ENCODE results near the gene OLFM2.

OLFM2 gene

DNA sequence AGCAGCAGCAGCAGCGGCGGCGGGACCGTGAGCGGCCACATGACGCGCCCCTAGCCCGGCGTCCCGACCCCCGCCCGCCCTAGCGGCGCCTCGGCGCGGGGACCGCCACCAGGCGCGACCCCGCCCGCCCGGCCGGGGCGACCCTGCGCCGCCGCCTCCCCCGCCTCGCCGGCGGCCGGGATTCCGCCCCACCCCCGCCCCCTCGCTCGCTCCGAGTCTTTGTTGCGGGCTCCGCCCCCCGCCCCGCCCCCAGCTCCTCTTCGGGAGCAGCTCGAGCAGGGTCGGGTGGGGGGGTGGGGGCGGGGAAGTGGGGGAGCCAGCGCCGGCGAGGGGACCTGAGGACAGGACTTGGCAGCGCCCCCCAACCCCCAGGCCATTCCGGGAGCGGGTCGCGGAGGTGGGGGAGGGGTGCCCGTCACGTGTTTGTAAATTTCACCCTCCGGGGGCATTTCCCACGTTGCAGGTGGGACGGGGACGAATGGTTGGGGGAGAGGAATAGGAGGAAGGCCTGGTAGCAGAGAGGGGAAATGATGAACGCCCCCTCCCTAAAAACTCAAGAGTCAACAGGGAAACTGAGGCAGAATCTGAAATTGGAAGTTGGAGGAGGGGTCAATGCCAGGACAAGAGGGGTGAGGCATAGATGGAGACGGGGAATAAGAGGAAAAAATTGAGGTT lies at the start of gene OLFM2:
Gene OLFM2 (minus strand): TSS at position 190 of the 675 bp plus-strand sequence. CDS start 149 bp downstream, at position 41.
- no peaks in the 10 kb centered on the region for H3K9me3 ChIP-seq (ENCODE audit: control insufficient read depth, insufficient read depth, low read length)
- peaks cover 5% of the 10 kb centered on the region; the same call in 1 of the 2 replicates for H3K4me1 ChIP-seq (ENCODE audit: insufficient read depth, low read length)
- H3K9ac ChIP-seq (ENCODE audit: low read depth, low read length) = peak within 1 kb of the TSS; percentile 84
- H3K36me3 ChIP-seq (ENCODE audit: insufficient read depth, low read length) = no peaks in the 10 kb centered on the region

DNA sequence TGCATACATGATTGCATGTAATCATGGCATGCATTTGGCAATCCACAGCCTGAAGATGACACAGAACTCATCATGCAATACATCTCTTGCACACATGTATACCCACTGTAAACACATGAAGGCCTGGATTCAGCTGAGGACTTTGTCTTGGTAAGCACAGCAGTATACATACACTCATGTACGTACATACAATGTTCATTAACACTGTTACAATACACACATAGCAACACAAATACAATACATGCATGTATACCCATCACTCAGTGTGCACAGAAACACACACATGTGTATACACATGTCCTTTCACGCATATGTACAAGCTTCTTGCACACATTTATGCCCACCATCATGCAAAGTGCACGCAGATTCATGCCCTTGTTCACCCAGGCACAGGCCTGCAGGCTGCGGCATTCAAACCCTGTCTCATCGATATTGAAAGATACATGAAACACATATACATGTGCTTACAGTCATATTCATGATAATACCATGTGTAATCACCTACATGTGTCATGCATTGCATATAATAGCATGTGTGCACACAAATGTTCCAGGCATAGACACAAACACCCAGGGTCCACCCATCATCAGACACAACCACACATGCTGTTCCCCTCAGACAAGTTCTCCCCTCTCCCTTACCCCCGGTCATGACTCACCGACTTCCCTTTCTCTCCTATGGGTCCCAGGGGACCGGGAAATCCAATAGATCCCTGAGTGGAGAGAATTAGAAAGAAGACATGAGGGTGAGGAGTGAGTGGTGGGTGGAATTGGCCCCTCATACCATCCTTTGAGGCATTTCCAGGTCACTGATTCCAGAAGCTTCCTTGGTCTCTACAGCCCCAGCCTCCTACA lies 45.3 kb upstream of the OLFM2 start:
- Histone ChIP-seq H3K36me3 (ENCODE audit: insufficient read depth, low read length) (no peaks in the 10 kb centered on the region), H3K9me3 (ENCODE audit: control insufficient read depth, insufficient read depth, low read length) (no peaks in the 10 kb centered on the region), H3K9ac (ENCODE audit: low read depth, low read length) (no peak overlapping the region), H3K4me1 (ENCODE audit: insufficient read depth, low read length) (no peaks in the 10 kb centered on the region)

DNA sequence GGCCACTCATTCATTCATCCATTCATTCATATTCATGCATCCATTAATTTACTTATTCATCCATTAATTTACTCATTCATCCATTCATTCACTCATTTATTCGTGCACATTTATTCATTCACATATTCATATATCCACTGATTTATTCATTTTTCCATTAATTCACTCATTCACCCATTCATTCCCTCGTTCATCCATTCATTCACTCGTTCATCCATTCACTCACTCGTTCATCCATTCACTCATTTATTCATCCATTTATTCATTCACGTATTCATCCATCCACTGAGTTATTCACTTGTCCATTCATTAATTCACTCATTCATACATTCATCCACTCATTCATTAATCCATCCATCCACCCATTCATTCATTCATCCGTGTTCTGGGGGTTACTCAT lies 35.8 kb upstream of the OLFM2 start:
- Histone ChIP-seq H3K9me3 (ENCODE audit: control insufficient read depth, insufficient read depth, low read length) (no peaks in the 10 kb centered on the region), H3K9ac (ENCODE audit: low read depth, low read length) (no peak overlapping the region), H3K36me3 (ENCODE audit: insufficient read depth, low read length) (no peaks in the 10 kb centered on the region), H3K4me1 (ENCODE audit: insufficient read depth, low read length) (no peaks in the 10 kb centered on the region)

- Histone ChIP-seq H3K9me3 (ENCODE audit: control insufficient read depth, insufficient read depth, low read length) (no peaks in the 10 kb centered on the region), H3K36me3 (ENCODE audit: insufficient read depth, low read length) (no peaks in the 10 kb centered on the region), H3K9ac (ENCODE audit: low read depth, low read length) (no peak overlapping the region), H3K4me1 (ENCODE audit: insufficient read depth, low read length) (no peaks in the 10 kb centered on the region)
These were observed 35.0 kb upstream of the OLFM2 start for GRCh38 chr19:9971166-9971897.

DNA sequence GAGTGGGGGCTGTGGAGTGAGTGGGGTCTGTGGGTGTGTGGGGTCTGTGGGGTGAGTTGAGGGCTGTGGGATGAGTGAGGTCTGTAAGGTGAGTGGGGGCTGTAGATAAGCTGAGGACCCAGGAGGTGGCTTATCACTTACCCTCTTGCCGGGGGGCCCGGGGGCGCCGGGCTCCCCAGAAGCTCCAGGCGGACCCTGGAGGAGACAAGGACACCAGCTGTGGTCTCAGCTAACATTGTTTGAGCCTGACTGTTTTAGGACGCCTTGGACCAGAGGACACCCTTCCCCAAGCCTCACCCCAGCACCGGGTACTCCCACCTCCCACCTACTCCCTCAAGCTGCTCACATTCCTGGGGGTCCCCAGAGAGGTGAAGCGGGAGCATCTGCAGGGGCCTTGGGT lies 34.2 kb upstream of the OLFM2 start:
- H3K9ac ChIP-seq (ENCODE audit: low read depth, low read length) = no peak overlapping the region
- no peaks in the 10 kb centered on the region for H3K36me3 ChIP-seq (ENCODE audit: insufficient read depth, low read length)
- H3K9me3 ChIP-seq (ENCODE audit: control insufficient read depth, insufficient read depth, low read length) = no peaks in the 10 kb centered on the region
- H3K4me1 ChIP-seq (ENCODE audit: insufficient read depth, low read length) = no peaks in the 10 kb centered on the region

DNA sequence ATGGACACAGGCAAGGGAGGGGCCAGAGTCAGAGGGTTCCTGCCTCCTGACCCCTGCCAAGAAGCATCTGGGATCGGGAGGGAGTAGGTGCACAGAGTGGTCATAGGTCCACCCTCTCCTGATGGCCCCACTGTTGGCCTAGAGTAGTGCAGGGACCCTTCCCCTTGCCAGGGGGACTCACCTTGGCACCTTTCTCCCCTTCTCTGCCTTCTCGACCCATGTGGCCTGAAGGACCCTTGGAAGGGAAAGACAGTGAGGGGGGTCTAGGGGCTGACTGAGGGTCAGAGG lies 33.3 kb upstream of the OLFM2 start:
- H3K36me3 ChIP-seq (ENCODE audit: insufficient read depth, low read length) = no peaks in the 10 kb centered on the region
- no peaks in the 10 kb centered on the region for H3K9me3 ChIP-seq (ENCODE audit: control insufficient read depth, insufficient read depth, low read length)
- no peak overlapping the region for H3K9ac ChIP-seq (ENCODE audit: low read depth, low read length)
- H3K4me1 ChIP-seq (ENCODE audit: insufficient read depth, low read length) = no peaks in the 10 kb centered on the region

DNA sequence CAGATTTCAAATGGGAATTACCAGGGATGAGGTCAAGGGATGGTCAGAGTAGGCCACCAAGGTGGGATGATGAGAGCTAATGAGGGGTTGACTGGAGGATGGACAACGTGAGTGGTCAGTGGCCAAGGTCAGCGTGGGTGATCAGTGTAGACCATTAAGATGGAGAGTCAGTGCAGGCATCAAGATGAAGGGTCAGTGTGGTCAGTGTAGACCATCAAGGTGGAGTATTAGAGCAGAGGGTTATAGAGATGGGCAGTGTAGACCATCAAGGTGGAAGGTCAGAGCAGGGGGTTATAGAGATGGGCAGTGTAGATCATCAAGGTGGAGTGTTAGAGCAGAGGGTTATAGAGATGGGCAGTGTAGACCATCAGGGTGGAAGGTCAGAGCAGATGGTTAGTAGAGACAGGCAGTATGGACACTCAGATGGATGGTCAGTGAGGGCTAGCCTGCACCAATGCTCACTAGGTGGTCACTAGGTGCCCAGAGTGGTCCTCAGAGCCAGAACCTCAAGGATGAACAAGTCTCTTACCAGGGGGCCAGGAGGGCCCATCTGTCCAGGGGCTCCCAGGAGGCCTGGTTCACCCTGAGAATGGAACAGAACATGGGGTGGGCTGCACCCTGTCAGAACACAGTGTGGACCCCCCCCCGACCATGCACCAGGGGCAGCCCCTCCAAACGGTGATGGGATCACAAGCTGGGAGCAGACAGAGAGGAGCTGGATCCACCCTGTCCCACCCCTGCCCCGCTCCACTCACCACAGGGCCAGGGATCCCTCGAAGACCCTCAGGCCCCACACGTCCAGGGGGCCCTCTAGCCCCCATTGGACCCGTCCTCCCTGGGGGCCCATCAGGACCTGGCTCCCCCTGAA lies 32.7 kb upstream of the OLFM2 start:
- Histone ChIP-seq H3K36me3 (ENCODE audit: insufficient read depth, low read length) (no peaks in the 10 kb centered on the region), H3K4me1 (ENCODE audit: insufficient read depth, low read length) (no peaks in the 10 kb centered on the region), H3K9ac (ENCODE audit: low read depth, low read length) (no peak overlapping the region), H3K9me3 (ENCODE audit: control insufficient read depth, insufficient read depth, low read length) (no peaks in the 10 kb centered on the region)

DNA sequence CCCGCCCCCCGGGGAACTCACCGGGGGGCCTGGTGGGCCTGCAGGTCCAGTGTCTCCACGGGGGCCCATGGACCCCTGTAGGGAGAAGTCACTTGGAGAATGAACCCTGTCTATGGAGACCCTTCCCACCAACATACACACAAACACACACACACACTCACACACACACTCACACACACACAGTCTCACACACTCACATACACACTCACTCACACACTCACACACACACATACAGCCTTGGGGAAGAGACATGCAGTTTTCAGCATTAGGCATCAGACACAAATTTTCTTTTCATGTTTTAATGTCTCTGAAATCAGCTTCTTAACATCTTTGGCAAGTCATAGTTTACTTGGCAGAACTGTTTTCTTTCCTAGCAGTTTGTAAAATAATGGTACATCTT lies 31.0 kb upstream of the OLFM2 start:
- Histone ChIP-seq H3K9ac (ENCODE audit: low read depth, low read length) (no peak overlapping the region), H3K9me3 (ENCODE audit: control insufficient read depth, insufficient read depth, low read length) (no peaks in the 10 kb centered on the region), H3K36me3 (ENCODE audit: insufficient read depth, low read length) (no peaks in the 10 kb centered on the region), H3K4me1 (ENCODE audit: insufficient read depth, low read length) (no peaks in the 10 kb centered on the region)

GRCh38 chr19:9966448-9966847 lies 30.1 kb upstream of the OLFM2 start:
- Histone ChIP-seq H3K9me3 (ENCODE audit: control insufficient read depth, insufficient read depth, low read length) (no peaks in the 10 kb centered on the region), H3K36me3 (ENCODE audit: insufficient read depth, low read length) (no peaks in the 10 kb centered on the region), H3K4me1 (ENCODE audit: insufficient read depth, low read length) (no peaks in the 10 kb centered on the region), H3K9ac (ENCODE audit: low read depth, low read length) (peak overlapping the region; percentile 17; the same call in 1 of the 2 replicates)

DNA sequence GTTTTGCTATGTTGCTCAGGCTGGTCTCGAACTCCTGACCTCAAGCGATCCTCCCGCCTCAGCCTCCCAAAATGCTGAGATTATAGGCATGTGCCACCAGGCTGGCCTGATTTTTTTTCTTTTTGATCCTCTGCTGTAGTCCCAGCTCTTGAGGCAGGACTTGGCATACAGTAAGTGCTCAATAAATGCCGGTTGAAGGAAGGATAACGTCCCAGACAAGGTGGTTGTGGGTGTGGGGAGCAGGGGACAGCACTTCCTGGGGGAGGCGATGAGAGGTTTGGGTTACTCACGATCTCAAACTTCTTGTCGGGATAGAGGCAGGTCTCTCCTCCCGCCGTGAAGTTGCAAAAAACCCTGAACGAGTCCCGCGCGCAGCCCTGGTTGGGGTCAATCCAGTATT lies 29.7 kb upstream of the OLFM2 start:
- Histone ChIP-seq H3K9ac (ENCODE audit: low read depth, low read length) (peak overlapping the region; percentile 17; the same call in 1 of the 2 replicates), H3K9me3 (ENCODE audit: control insufficient read depth, insufficient read depth, low read length) (no peaks in the 10 kb centered on the region), H3K36me3 (ENCODE audit: insufficient read depth, low read length) (no peaks in the 10 kb centered on the region), H3K4me1 (ENCODE audit: insufficient read depth, low read length) (no peaks in the 10 kb centered on the region)

GRCh38 chr19:9962623-9963290 lies 26.4 kb upstream of the OLFM2 start:
- Histone ChIP-seq H3K36me3 (ENCODE audit: insufficient read depth, low read length) (no peaks in the 10 kb centered on the region), H3K4me1 (ENCODE audit: insufficient read depth, low read length) (no peaks in the 10 kb centered on the region), H3K9ac (ENCODE audit: low read depth, low read length) (no peak overlapping the region), H3K9me3 (ENCODE audit: control insufficient read depth, insufficient read depth, low read length) (no peaks in the 10 kb centered on the region)

DNA sequence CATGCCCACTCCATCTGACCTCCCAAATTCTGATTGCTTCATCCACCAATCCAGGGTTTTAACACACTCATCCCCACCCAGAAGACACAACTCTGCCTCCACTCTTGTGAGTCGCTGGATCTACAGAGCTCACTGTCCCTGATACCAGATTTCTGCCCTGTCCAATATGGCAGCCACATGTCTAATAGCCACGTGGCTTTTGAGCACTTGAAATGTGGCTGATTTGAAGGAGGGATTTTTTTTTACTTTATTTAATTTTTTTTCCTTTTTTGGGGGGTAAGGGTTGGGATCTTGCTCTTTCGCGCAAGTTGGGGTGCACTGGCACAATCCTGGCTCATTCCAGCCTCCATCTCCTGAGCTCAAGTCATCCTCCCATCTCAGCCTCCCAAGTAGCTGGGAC lies 24.8 kb upstream of the OLFM2 start:
- Histone ChIP-seq H3K9ac (ENCODE audit: low read depth, low read length) (no peak overlapping the region), H3K9me3 (ENCODE audit: control insufficient read depth, insufficient read depth, low read length) (no peaks in the 10 kb centered on the region), H3K36me3 (ENCODE audit: insufficient read depth, low read length) (no peaks in the 10 kb centered on the region), H3K4me1 (ENCODE audit: insufficient read depth, low read length) (no peaks in the 10 kb centered on the region)

DNA sequence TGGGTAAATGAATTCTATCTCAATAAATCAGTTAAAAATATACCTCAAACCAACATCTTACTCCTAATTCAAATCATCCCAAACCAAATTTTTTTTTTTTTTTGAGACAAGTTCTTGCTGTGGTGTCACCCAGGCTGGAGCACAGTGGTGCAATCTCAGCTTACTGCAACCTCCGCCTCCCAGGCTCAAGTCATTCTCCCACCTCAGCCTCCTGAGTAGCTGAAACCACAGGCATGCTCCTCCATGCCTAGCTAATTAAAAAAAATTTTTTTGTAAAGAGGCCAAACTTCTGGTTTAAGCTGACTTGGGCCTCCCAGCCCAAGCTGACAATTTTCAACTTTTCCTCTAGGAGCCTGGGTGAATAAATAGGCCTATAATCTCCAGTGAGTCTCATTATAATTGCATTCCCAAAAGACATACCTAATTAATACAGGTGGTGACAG lies 22.1 kb upstream of the OLFM2 start:
- no peaks in the 10 kb centered on the region for H3K9me3 ChIP-seq (ENCODE audit: control insufficient read depth, insufficient read depth, low read length)
- no peaks in the 10 kb centered on the region for H3K36me3 ChIP-seq (ENCODE audit: insufficient read depth, low read length)
- H3K4me1 ChIP-seq (ENCODE audit: insufficient read depth, low read length) = no peaks in the 10 kb centered on the region
- no peak overlapping the region for H3K9ac ChIP-seq (ENCODE audit: low read depth, low read length)
